Suppressor macrophage (primary cell): Measurements from ENCODE around the gene KSR2.

ENCODE experiments used
- DNase-seq, 4 experiments: peaks; one replicate each; pipeline ENCODE4 v3.0.0-alpha.2; 2020 to 2022

Gene KSR2

DNA sequence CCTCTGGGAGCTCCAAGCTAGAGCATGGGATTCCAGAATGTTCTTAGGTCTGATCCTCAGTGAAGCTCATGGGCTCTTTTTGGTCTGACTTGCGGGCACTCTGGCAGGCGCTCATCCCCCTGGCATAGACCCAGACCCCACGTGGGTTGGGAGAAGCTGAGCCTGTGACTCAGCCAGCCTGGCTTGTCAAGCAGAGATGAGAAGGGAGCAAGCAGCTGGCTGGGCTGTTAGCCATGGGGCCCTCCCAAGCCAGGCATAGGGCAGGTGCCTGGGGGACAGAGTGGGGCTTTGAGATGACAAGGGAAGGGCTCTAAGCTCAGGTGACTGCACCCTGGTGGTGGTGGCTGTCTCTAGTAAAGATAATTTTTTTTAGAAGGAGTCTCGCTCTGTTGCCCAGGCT, 527.0 kb downstream of the KSR2 start:
- no peak for DNase-seq

DNA sequence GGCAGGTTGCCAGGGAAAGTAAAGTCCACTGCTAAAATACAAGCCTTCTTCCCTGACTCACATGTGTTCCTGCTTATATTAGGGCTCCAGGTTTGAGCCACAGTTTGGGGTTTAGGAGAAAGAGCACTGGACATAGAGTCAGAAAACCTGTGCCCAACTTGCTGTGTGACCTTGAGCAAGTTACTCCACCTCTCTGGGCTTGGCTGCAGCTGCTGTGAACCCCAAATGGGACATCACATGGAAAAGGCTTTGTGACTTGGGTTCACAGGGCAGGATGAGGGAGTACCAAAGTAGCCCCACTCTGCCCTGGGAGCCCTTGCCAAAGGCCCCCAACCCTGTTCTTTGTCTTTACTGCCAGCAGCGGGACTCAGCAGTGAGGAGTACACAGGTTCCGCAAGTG, 528.4 kb downstream of the KSR2 start:
- no peak for DNase-seq

DNA sequence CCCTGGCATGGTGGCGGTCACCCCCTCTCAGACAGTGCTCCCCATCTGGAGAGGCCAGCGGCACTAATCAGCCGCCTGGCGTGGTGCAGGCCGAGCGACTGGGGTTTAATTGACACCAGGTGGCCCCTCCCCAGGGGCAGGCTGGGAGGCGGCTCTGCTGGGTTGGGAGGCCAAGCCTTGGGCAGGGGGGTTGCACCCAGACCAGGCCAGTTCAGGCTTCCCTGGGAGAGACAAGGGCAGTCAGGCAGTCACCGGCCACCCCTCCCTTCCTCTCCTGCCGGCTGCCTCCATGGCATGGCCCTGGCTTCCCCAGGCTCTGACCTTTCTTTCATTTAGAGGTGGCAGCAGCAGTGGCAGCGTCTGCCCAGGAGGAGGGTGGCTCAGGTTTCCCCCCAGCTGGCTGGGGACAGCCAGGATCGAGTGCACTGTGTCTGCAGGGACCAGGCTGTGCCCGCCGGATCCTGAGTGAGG, 529.2 kb downstream of the KSR2 start:
- no peak for DNase-seq

DNA sequence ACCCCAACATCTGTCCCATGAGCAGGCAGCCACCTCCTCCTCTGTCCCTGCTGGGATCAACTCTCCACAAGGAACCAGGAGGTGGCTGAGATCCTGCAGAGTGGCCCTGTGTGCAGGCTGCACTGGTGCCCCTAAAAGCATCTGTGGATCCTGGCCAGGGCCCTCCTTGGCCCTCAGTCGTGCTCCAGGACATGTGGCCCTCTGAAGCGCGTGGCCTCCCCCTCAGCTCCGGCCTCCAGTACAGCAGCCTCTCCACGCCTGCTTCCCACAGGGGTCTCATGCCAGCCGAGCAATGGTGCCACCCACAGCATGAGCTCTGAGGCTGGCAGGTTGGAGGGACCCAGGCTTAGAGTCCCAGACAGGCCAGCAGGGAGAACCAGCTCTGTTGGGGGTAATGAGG, 530.0 kb downstream of the KSR2 start:
- no peak for DNase-seq

DNA sequence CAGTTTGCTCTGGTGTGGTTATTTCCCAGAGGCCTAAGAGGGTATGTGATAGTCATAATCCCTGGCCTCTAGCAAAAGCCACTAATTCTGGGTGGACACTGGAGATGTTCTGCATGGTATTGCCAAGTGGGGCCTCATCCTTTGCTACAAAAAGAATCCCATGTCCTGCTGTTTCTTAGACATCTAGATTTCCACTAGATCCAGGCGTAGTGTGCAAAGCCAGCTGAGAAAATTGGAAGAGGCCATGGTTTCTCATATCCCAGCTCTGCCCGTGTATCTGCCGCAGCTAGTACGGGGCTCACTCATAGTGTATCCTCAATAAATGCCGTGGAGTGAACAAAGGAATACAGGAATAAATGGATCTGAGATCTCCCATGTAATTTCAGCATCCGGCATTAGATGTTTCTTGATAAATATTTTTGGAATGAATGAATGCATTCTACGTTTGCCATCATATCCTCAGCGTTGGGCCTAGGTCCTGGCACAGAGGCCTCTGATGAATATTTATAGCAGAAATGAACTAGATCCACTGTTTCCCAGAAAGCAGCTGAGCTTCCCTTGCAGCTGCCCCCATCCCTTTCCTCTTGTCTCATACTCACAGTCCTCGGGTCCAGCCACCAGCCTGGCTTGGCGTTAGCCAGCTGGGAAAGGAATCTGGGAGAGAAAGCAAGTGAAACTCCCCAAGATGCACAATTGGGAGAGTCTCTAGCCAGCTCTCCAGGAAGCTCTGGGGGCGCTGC, 531.1 kb downstream of the KSR2 start:
- DNase-seq, result no peak

DNA sequence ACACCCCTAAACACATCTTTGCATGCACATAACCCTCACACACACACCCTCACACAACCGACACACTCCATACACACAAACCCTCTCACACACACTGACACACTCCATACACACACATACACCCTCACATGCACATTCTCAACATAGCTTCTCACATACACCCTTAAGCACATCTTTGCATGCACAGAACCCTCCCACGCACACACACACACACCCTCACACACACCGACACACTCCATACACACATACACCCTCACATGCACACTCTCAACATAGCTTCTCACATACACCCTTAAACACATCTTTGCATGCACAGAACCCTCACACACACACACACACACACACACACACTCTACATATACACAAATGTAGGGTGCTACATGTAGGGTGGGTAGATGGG, 534.9 kb downstream of the KSR2 start:
- no peak for DNase-seq

DNA sequence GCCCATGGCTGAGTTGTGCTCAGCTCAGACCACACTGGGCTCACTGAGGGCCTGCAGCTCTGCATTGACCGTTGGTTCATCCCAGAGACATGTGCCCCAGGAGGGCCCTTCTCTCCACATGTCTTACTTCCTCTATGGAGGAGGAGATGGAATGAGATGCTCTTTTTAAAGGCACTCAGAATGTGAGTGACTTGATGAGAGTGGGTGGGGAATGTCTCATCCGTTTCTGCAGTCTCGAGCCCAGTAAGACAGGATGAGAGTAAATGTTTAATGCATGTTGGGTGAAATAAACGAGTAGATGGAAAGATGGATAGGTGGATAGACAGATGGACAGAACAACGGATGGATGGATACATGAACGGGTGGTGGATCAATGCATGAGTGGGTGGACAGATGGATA, 538.5 kb downstream of the KSR2 start:
- no peak for DNase-seq

DNA sequence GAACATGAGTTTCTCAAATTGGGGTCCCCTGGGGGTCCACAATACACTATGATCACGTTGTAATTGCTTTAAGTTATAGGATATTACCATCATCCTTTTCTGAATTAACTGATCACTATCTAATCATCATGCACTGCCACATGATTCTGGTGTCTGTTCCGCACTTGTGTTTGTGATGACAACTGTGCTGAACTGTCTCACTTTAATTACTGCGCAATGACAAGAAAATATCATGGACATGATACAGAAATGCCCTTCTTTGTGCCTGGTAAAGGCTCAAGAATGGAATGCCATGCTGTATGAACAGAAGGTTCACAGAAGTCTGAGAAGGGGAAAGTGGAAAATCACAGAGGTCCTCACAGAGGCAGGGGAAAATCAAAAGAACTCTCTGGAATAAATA, 541.6 kb downstream of the KSR2 start:
- no peak for DNase-seq

DNA sequence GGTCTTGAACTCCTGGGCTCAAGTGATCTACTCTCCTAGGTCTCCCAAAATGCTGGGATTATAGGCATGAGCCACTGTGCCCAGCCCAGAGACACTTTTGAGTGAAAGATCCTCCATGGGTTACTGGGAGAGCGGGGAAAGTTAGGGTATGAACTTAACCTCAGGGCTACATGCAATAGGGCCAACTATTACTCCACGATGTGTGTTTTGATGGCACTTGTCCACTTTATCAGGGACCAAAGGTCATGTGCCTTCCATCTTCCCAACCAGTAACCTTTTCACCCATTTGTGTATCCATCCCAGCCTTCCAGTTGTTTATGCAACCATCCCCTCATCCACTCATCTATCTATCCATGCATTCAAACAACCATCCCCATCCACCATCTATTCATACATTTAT, 546.8 kb downstream of the KSR2 start:
- no peak for DNase-seq

DNA sequence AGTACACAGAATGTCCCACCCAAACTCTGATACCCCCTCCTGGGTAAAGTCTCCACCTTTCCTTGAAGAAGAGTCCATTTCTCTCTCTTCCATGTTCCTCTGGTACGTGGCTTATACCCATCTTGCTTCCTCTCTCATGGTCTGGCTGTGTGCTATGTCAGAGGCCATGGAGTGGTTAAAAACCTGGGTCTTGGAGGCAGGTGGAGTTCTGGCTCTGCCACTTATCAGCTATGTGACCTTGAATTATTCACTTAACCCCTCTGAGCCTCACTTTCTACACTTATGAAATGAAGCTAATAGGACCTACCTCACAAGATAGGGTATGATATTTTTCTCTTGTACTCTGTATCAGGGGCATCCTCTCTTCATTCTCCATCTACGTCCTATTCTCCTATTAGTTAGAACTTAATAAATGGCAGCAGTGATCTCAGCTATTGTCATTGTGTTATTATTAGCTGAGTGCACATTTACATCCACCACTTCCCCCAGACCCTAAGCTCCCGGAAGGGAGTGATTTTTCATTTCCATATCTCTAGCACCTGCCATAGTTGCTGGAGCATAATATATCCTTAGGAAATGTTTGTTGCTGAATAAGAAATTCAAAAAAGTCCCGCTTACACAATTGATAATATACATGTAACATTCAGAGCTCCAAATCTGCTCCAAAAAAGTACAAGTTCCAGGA, 547.6 kb downstream of the KSR2 start:
- no peak for DNase-seq

DNA sequence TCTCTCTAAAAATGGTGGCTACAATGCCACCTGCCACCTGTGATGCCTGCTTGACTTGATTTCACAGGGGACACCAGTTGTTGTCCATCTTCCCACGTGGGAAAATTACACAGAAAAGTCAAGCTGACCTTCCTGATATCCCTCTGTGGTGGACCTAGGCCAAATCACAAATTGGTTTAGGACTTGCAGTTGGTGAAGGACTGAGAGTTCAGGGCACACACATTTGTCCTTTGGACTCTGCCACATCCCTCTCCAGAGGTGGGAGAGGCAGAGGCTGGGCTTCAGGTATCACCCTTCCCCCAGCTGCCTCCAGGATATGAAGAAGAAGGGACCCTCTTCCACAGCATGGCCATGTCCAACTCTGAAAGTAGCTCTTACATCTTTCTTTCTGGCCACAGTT, 551.8 kb downstream of the KSR2 start:
- DNase-seq, result no peak

DNA sequence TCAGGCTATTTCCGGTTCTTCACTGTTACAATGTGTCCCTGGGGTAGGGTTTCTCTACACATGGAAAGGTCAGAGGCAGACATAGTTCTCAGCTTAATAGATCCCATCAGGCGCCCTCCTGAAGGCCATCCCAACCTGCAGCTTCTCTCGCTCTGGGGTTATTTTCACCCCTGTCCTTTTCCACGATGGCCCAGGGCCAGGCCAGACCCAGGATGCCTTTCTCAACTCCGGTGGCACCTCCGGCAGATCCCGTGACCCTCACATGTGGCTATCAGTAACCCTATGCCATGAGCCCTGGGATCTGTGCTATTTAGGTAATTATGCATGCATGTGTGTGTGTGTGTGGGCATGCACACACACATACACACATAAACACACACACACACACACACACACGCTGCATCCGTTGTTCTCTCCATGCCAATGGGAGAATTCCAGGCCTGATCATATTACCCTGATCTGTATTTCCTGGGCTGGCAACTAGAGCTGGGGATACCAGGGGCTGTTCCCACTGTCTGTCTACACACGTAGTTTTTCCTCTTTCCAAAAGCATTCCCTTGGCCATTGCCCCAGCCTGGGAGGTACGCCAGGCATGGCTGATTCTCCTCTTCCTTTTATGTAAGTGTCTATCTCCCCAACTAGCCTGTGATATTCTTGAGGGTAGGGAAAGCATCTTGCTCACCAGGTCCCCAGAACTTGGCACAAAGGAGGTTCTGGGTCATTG, 556.2 kb downstream of the KSR2 start:
- no peak for DNase-seq

DNA sequence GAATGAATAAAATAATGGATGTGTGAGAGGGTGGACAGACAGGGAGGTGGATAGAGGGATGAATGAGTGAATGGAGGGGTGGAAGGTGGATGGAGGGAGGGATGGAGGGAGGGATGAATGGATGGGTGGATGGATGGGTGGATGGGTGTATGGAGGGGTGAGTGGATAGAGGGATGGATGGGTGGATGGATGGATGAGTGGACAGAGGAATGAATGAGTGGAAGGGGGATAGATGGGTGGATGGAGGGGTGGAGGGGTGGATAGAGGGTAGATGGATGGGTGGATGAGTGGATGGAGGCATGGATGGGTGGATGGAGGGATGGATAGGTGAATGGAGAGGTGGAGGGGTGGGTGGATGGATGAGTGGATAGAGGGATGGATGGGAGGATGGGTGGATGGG, 559.5 kb downstream of the KSR2 start:
- no peak for DNase-seq

DNA sequence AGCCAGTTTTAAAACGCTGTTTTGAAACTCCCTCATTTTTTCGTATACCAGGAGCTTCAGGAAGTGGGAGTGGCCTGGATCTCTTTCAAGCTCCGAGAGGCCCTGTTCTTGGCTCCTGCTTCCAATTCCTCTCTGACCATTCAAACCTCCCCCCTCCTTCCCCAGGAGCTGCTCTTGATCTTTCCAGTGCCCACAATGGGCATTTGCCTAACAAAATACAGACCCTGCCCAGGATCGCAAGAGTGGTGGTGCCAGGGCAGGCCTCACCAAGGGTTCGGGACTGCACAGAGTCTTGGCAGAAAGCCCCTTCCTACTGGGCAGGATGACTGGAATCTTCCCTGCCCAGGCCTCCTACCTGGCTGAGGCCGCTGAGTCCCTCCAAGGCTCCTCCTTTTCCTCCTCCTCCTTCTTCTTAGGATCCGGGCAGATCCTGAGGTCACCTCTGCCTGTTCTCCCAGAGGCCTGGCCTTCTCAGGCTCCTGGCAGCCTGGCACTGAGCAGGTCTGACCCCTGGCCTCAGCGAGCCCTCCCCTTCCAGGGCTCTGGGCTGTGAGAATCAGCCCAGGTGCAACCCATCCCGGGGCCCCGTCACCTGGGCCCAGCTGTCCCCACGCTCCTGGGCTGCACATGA, 560.5 kb downstream of the KSR2 start:
- no peak for DNase-seq

DNA sequence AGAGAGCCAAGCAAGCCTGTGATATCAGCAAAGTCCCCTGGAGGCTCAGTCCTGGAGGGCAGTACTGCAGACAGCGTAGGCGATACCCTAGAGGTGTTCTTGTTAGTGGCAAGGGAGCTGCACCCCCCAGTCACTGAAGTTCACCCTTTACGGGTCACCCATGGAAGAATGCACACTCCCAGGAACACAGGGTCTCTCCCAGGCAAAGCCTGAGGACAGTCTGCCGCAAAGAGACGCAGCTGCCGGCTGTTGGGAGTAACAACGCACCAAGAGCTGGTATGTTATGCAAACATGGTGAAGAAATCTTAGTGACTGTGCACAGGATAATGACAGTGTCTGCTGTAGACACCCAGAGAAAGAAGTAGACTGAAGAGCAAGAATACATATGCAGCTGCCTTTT, 563.9 kb downstream of the KSR2 start:
- no peak for DNase-seq

DNA sequence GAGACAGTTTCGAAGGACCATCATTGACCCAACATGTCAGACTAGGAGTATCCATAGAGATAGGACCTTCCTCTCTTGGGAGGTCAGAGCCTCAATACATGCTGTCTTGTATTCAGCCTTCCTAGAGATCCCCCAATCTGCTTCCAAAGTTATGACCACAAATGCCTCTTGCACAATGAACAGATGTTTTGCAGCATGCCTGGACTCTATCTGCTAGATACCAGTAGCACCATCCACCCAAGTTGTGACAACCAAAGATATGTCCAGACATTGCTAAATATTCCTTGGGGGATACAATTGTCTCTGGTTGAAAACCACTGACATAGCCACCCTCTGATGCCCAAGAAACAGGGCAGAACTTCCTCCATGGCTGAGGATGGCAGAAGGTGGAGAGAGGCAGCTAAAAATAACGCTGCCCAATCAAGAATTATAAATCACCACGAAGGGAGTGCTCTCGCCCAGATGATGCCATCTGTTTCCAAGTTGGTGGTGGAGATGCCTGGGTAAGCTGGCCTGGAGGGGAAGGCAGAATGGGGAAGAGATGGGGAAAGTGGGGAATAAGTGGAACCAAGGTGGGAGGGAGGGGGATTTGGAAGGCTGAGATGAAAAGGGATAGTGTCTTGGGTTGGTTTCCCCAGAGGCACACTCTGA, 564.5 kb downstream of the KSR2 start:
- no peak for DNase-seq

DNA sequence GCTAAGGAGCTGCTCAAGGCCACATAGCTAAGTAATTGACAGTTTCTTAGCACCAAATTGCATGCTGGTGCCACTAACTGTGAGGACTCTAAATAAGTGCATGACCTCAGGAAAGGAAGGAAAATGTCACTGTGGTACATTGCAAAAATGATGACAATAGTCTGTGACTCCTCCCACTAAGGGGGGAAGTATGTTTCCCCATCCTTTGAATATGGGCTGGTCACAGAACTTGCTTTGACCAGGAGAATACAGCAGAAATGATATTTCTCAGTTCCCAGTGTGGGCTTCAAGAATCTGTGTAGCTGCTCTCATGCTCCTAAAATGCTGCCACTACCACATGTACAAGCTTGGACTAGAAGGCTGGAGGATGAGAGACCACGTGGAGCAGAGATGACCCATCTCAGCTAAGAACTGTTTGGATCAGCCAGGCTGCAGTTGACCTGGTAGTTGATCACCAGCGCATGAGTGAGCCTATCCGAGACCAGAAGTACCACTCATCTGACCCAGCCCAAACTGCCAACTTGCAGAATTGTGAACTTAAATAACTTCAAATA, 565.1 kb downstream of the KSR2 start:
- peak in 1 of 4 experiments; percentile 5 for DNase-seq
